HG02588 (cell line): ENCODE measurements around the gene ZNFX1.
"Not testable (repeated sequence)": the region's sequence is repeated elsewhere in the genome, so short reads cannot be mapped to it uniquely, and the experiment has no call there.

Experiments
- ATAC-seq: cut with Tn5 transposase; IDR thresholded peaks from one replicate; pipeline ENCODE4 v1.9.1; 2021; ENCODE audit warnings: mild to moderate bottlenecking, moderate library complexity; ENCODE audit not compliant: unreplicated experiment

ZNFX1 gene

GRCh38 chr20:49252556-49253350 lies 25.1 kb downstream of the ZNFX1 start:
- no peak for ATAC-seq

- ATAC-seq = no peak
These were observed 28.8 kb downstream of the ZNFX1 start for GRCh38 chr20:49248879-49249665.

DNA sequence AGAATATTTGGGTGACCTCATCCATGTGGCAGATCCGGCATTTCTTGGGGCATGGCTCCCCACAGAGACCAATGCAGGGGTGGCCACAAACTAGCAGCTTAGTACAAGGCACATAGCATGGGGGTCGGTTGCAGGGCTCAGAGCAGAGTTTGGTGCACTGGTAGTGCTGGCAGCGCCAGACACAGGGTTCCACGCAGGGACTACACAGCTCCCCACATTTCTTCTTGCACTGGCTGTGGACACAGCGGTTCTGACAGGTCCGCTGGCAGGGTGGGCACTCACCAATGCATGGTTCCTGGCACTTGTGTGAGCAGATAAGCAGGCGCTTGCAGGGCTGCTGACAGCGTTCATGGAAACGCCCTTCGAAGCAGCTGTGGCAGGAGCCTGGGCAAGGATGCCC lies 29.6 kb downstream of the ZNFX1 start:
- no peak for ATAC-seq

GRCh38 chr20:49247792-49248191 lies 30.1 kb downstream of the ZNFX1 start:
- ATAC-seq = no peak

- no peak for ATAC-seq
These were observed 30.6 kb downstream of the ZNFX1 start for GRCh38 chr20:49247169-49247723.

DNA sequence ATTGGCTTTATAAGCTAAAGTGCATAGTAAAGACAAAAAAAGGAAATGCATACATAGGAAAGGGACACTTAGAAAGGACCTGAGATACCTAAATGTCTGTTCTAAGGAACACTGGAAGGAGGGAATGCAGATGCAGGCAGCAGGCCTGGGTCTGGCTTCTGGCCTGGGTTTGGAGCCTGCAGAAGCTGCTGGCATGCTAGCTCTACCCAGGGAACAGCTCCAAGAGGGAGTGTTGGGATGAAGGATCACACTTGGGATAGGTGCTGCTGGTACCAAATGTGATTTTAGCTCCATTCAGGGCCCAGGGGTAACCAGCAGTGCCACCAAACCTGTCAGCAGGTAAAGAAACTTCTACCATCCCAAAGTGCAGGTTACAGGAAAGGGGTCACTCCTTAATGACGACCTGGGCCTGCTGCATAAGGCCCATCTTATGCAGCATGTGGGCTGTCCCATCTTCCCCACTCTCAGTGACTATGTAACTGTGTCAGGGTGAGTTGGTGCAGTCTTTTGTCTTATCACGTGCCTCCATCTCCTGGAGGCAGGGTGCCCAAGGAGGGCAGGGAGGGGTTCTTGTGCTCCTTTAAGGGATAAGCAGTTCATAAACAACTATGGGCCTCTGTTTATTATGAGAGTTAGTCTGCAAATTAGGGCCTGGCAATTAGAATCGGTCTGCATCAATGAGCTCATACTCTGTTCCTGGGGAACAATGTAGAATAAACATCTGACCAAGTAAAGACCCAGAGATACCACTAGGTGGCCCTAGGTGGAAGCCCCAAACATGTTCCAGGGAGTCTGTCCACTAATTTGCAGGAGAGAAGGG lies 31.7 kb downstream of the ZNFX1 start:
- no peak for ATAC-seq

DNA sequence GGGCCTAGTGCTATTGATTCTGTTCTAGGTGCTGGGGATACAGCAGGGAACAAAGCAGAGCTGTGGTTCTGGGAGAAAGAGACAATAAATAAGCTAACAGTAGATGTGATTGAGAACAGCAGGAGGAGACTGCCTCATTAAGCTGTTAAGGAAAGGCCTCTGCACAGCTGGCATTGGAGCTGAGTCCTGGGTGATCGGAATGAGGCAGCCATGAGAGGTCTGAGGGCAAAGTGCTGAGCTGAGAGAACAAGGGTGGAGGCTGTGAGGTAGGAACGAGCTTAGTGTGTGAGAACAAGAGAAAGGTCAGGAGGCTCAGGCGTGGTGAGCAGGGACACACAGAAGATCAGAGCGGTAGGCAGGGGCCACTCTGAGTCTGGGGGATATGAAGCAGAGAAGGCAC lies 40.3 kb downstream of the ZNFX1 start:
- no peak for ATAC-seq

DNA sequence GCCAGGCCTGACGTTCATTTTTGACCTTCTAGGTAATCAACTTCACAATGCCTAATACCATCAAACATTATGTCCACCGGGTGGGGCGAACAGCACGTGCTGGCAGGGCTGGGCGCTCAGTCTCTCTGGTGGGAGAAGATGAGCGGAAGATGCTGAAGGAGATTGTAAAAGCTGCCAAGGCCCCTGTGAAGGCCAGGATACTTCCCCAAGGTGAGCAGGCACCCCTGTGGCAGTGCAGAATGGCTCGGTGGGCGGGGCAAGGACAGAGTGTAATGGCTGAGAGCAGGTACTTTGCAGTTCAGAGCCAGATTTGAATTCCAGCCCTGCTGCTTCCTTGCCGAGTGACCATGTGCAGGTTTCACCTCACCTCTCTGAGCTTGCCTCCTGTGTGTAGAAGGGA lies 41.6 kb downstream of the ZNFX1 start:
- ATAC-seq = no peak

- ATAC-seq = no peak
These were observed 43.0 kb downstream of the ZNFX1 start for GRCh38 chr20:49234831-49235230.

GRCh38 chr20:49233226-49233625 lies 44.6 kb downstream of the ZNFX1 start:
- ATAC-seq = no peak

- no peak for ATAC-seq
These were observed 46.4 kb downstream of the ZNFX1 start for GRCh38 chr20:49231471-49231870.

GRCh38 chr20:49230561-49231133 lies 47.2 kb downstream of the ZNFX1 start:
- no peak for ATAC-seq

DNA sequence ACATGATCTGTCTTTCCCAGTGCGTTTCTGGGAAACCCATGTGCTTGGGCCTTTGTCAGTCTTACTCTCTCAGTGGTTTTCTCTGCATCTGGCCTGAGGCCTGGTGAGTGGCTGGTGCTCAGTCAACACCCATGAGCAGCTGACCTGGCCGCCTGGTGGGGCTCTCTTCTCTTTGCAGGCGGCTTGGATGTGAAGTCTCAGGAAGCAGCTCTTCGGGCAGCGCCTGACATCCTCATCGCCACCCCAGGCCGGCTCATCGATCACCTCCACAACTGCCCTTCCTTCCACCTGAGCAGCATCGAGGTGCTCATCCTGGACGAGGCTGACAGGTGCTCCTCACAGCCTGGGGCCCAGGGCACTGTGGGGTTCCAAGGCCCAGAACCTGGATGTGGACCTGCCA lies 47.8 kb downstream of the ZNFX1 start:
- no peak for ATAC-seq

- no peak for ATAC-seq
These were observed 48.5 kb downstream of the ZNFX1 start for GRCh38 chr20:49229381-49229780.

- ATAC-seq = no peak
These were observed 49.2 kb downstream of the ZNFX1 start for GRCh38 chr20:49228676-49229075.

GRCh38 chr20:49225896-49226295 lies 52.0 kb downstream of the ZNFX1 start:
- ATAC-seq = no peak

GRCh38 chr20:49219924-49220831 lies 57.7 kb downstream of the ZNFX1 start:
- no peak for ATAC-seq

GRCh38 chr20:49219091-49219923 lies 58.5 kb downstream of the ZNFX1 start, which contains the start of gene DDX27:
DDX27 (plus strand) TSS chr20:49219416; CDS start chr20:49219449, 33 bp downstream.
- peak; percentile 86 for ATAC-seq

DNA sequence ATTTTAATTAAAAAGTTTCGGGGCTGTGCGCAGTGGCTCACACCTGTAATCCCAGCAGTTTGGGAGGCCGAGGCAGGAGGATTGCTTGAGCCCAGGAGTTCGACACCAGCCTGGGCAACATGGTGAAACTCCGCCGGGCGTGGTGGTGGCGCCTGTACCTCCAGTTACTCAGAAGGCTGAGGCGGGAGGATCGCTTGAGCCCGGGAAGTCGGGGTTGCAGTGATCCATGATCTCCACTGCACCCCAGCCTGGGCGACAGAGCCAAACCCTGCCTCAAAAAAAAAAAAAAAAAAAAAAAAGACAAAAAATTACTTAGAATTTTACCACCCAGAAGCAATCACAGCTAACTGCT lies 59.1 kb downstream of the ZNFX1 start:
- not testable (repeated sequence) for ATAC-seq
